SKM-1 (cell line): ENCODE results near the gene ITPRIP.

Experiments used
- DNase-seq: peaks from one replicate; lab custom pipeline; 2025; ENCODE audit not compliant: unreplicated experiment; lab: John Stamatoyannopoulos, UW

Gene ITPRIP

GRCh38 chr10:104342941-104343411 lies 4.7 kb upstream of the ITPRIP start:
- DNase-seq = no peak

- no peak for DNase-seq
These were observed 2.4 kb upstream of the ITPRIP start for GRCh38 chr10:104340641-104341040.

- DNase-seq = no peak
These were observed 1.9 kb upstream of the ITPRIP start for GRCh38 chr10:104340111-104340526.

- DNase-seq = no peak
These were observed 1.3 kb upstream of the ITPRIP start for GRCh38 chr10:104339469-104340110.

- peak; percentile 55 for DNase-seq
These were observed 712 bp downstream of the ITPRIP start for GRCh38 chr10:104337521-104337984.

- DNase-seq = no peak
These were observed 1.3 kb downstream of the ITPRIP start for GRCh38 chr10:104336821-104337467.

- no peak for DNase-seq
These were observed 3.2 kb downstream of the ITPRIP start for GRCh38 chr10:104334965-104335650.

GRCh38 chr10:104334561-104334960 lies 3.7 kb downstream of the ITPRIP start:
- no peak for DNase-seq

GRCh38 chr10:104333728-104334373 lies 4.4 kb downstream of the ITPRIP start:
- DNase-seq = no peak

GRCh38 chr10:104333032-104333727 lies 5.1 kb downstream of the ITPRIP start:
- DNase-seq = no peak

GRCh38 chr10:104332243-104333031 lies 5.8 kb downstream of the ITPRIP start:
- DNase-seq = no peak

GRCh38 chr10:104331208-104331838 lies 6.9 kb downstream of the ITPRIP start:
- DNase-seq = no peak

- DNase-seq = peak; percentile 14
These were observed 7.8 kb downstream of the ITPRIP start for GRCh38 chr10:104330168-104331110.

- DNase-seq = no peak
These were observed 8.5 kb downstream of the ITPRIP start for GRCh38 chr10:104329735-104330134.

- DNase-seq = peak; percentile 29
These were observed 9.2 kb downstream of the ITPRIP start for GRCh38 chr10:104328896-104329710.

GRCh38 chr10:104328646-104328895 lies 9.7 kb downstream of the ITPRIP start:
- no peak for DNase-seq

GRCh38 chr10:104327745-104328645 lies 10.3 kb downstream of the ITPRIP start:
- no peak for DNase-seq
